Skin epidermis (tissue), 12 donors: Measurements from ENCODE around the gene LMCD1.

Experiments
- H3K27ac ChIP-seq, 21 experiments: fragments of 200-600 bp; sonication (generic) in 11 of 21; one replicate each; pipeline ENCODE4 v1.5.0; 2020; ENCODE audit warnings: mild to moderate bottlenecking in 3 of 21, inconsistent platforms in 2 of 21, moderate library complexity in 2 of 21
- H3K4me3 ChIP-seq, 7 experiments: fragments of 200-600 bp; sonication (generic) in 2 of 7; one replicate each; pipeline ENCODE4 v1.5.0; 2020; ENCODE audit warnings: inconsistent platforms in 2 of 7, mild to moderate bottlenecking in 2 of 7, moderate library complexity in 1 of 7

Gene LMCD1

DNA sequence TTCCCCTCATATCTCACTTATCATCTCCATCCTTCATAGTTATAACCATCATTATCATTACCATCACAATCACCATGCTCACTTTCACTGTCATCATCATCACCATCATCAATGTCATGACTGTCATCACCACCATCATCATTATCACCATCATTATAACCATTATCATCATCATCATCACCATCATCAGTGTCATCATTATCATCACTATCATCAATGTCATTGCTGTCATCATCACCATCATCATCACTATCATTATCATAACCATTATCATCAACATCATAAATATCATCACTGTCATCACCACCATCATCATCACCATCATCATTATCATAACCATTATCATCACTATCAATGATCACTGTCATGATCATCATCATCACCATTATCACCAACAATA, 98.8 kb downstream of the LMCD1 start:
- Histone ChIP-seq H3K4me3 (no peak overlapping the region), H3K27ac (no peak overlapping the region)

DNA sequence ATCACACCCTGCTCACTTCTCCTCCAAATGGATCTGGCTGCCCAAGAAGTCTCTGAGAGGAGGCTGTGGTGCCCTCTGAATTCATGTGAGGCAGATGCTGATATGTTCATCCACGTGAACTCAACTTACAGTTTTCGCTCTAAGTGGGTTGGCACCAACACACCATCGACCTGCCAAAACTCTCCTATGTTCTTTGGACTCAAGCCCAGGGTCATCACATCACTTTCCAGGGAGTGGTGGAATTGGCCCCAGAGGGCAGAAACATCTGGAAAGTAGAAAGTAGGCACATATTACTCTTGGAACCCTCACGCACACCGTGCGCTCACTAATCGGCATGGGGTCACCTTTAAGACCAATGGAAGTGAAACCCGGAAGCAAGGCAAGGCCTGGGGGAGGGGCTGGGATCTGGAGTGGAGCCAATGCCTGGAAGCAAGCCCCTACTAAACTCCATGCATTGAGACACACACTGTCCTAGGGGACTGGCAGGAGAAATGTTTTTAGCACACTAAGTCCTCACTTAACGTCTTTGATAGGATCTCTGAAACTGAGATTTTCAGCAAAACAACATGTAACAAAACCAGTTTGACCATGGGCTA, 101.6 kb downstream of the LMCD1 start:
- no peak overlapping the region for H3K27ac ChIP-seq

DNA sequence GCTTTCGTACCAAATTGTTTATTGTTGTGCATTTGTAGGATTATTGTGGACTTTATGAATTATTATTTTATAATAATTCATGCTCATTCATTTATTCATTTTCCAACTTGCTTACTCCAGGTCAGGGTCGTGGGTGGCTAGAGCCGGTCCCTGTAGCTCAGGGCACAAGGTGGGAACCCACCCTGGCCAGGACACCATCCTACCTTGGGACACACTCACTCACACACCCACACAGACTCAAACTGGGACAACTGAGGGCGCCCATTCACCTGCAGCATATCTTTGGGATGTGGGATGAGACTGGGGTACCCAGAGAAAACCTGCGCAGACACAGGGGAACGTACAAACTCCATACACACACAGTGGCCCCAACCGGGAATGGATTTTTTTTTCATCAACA, 102.4 kb downstream of the LMCD1 start:
- Histone ChIP-seq H3K4me3 (no peak overlapping the region), H3K27ac (no peak overlapping the region)

More for the DNA sequence above, 101.6 kb downstream of the LMCD1 start:
- H3K4me3 ChIP-seq: no peak overlapping the region

DNA sequence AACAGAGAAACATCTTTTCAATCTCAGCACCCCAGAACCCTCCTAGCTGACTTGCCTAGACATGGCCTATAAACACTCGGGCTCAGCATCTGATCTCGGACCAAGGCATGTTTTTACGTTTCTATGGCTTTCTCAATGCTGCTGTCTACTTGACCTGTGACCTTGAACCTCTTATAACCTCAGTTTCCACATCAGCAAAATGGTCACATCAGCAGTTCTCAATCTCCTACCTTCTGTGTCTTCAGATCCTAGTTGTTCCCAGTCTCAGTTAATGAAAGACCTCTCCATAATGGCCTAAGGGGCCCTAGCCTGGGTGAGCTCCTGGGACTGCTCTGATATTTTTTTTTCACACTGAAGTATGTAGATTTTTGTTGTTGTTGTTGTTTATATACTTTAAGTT, 103.4 kb downstream of the LMCD1 start:
- no peak overlapping the region for H3K27ac ChIP-seq
- no peak overlapping the region for H3K4me3 ChIP-seq

DNA sequence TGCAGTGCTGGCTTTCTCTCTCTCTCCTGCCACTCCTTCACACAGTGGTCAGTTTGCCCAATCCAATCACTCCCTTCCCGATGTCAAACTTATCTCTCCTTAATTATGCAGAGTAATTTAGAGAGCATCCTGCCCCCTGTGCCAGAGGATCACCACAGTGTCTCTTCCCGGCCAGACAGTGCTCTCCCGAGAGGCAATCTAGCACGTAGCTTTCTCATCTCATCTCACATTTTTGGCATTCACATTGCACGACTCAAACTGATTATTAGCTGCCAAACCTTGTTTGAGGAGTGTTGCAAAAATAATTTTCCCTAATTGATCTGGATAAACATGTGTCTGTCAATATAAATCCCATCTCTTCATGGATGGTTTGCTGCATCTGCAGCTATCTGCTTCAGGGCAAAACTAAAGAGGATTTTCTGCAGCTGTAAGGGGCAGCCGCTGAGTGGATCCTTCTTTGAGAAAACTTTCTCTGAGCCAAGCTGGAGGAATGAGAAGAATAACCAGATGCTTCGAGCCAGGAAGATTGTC, 105.1 kb downstream of the LMCD1 start:
- H3K27ac ChIP-seq: no peak overlapping the region
- H3K4me3 ChIP-seq: no peak overlapping the region

DNA sequence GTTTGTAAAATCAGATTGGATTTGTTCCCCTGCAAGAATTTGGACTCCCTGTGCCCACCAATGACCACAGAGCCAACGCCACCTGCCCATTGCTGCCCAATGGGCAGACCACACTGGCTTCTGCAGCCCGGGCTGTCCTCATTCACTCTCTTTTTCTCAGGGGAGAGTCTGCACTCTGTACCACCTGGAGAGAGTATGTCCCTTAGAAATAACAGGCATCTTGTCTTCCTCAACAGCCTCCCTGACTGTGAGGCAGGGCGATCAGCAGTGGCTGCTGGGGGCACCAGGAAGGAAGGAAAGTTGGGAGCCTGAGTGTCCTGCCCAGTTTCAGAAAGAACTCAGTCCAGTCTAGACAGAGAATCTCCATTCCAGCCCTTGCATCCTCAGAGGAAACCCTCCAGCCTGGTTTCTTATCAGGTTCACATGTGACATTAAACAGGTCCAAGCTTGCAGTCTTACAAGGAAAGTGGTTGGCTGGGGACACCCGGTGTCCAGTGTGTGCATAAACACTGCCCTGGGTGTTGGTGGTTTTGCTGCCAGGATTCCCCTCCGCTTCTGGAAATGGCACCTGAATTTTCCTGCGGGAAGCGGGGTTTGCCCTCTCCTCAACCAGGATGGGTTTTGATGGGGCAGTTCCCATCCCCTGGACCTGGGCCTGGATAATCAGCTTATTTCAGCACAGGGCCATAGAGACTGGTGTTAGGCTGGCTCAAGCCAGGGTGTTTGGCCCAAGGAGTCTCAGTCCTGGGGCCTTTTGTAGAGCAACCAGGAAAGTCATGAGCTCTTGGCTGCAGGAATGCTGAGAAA, 105.8 kb downstream of the LMCD1 start:
- peak overlapping the region in 1 of 21 experiments; percentile 20 for H3K27ac ChIP-seq

DNA sequence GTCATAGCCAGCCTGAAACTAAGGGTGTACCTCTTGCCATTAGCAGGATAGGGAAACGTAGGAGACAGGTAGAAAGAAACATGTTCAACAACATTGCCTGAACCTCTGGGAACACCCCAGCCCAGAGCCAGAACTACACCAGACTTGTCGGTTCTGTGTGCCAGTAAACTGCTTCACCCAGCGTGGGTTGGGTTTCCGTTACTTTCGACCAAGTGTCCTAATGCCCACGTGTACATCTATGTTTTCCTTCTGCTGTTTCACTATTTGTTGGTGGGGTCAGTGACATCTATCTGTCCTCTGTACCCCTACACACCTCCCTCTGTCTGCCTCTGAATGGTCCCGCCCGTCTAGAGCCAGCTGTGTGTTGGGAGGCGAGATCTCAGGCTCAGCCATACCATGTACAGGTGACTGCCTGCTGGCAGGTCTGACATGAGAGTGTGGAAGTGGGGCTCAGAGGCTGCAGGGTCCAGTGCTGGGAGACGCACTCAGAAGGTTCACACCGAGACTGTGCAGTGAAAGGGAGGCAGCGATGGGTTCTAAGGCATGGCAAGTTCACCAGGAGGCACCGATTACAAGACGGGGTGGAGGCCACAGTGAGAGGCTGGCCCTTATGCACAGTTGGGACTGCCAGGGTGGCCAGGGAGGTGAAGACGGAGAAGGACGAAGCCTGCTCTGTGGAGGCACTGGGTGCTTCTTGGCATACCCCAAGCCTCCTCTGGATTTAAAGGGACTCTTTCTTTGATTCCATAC, 106.6 kb downstream of the LMCD1 start:
- no peak overlapping the region for H3K27ac ChIP-seq

More for the DNA sequence above, 105.8 kb downstream of the LMCD1 start:
- H3K4me3 ChIP-seq: no peak overlapping the region

DNA sequence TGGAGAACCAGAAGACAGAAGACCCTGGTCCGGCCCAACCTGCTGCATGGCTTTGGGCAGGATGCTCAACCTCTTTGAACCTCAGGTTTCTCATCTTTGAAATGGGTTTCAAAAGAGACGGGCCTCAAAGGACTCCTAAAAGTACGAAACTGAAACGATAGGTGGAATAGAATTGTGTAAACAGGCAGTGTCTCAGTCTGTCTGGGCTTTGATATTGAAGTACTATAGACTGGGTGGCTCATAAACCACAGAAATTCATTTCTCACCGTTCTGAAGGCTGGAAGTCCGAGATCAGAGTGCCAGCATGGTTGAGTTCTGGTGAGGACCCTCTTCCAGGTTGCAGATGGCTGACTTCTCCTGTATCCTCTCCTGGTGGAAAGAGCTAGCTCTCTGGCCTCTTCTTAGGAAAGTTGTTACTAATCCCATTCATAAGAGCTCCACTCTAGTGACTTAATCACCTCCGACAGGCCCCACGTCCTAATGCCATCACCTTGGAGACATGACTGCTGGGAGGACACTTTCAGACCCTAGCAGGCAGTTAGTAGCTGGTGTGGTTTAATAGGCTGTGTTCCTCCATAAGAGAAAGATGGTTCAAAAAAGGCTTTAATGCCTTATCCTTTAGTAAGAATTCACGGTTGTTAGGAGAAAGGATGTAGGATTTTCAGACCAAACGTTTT, 107.3 kb downstream of the LMCD1 start:
- no peak overlapping the region for H3K27ac ChIP-seq
- no peak overlapping the region for H3K4me3 ChIP-seq

More for the DNA sequence above, 106.6 kb downstream of the LMCD1 start:
- H3K4me3 ChIP-seq: no peak overlapping the region

DNA sequence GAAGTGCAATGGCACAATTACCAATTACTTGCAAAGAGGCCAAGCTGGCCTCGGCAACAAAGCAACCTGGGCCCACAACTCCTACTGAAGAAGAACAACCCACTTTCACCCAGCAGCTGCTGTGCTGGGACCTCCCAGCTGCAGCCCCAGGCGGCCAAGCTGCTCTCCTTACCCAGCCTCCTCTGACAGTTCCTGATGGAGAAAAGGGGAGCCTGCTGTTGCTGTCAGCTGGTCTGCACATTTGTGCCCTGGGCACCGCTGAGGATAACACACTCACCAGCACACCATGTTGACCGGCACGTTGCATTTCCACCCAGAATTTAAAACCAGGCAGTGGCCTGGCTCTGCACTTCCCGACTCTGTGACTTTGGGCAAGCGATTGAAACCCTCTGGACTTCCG, 109.3 kb downstream of the LMCD1 start:
- H3K27ac ChIP-seq: peak overlapping the region in 1 of 21 experiments; percentile 17
- H3K4me3 ChIP-seq: peak overlapping the region in 2 of 7 experiments; percentile 10 to 17

DNA sequence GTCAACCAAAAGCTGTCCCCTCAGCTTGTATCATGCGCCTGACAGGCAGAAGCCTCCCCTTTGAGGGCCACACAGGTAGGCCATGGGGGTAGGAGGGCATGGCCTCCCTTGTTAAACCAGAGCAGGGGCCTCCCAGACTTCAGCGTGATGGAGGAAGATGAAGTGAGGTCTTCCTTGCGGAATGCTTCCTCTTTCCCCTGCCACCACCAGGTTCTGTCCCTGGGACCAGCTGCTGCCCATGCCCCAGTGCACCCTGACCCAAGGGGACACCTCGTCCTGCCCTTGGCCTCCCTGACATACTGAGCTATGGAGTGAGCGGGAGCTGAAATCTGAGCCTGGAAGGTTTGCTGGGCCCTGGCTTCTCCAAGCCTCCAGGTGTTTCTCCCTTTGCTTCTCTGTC, 116.3 kb downstream of the LMCD1 start:
- H3K27ac ChIP-seq: no peak overlapping the region
- no peak overlapping the region for H3K4me3 ChIP-seq

DNA sequence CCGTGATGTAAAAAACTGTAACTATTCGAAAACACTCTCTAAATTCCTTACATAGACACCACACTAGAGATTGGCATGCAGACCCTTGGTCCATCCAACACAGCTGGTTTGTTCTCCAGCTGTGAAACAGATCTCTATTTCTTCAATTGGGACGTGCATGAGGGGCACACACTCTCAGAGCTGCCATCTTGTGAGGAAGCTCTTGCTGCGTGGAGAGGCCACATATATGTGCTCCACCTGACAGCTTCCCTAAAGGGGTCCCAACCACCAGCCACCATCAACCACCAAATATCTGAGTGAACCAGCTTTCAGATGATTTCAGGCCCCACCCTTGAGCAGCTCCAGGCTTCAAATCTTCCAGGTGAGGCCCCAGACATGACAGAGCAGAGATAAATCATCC, 117.3 kb downstream of the LMCD1 start:
- H3K4me3 ChIP-seq: no peak overlapping the region
- H3K27ac ChIP-seq: peak overlapping the region in 1 of 21 experiments; percentile 42

DNA sequence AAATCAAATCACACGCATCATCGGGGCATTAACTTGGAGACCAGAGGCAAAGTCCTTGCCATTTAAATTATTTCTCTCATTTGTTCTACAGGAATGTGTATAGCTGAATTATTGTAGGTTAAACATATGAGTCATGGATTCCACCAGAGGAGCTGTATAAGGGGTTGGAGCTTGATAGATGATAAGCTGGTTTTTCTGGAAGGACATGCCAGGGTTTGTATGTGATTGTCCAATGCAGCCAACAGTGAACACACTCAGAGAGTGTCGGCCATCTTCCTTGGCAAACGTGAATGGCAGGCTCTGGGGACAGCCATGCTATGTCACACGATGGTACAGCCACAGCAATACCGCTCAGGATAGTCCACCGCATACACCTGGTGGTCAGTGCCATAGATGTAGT, 117.9 kb downstream of the LMCD1 start:
- H3K27ac ChIP-seq: peak overlapping the region in 3 of 21 experiments; percentile 37 to 66 (median 42)
- no peak overlapping the region for H3K4me3 ChIP-seq

DNA sequence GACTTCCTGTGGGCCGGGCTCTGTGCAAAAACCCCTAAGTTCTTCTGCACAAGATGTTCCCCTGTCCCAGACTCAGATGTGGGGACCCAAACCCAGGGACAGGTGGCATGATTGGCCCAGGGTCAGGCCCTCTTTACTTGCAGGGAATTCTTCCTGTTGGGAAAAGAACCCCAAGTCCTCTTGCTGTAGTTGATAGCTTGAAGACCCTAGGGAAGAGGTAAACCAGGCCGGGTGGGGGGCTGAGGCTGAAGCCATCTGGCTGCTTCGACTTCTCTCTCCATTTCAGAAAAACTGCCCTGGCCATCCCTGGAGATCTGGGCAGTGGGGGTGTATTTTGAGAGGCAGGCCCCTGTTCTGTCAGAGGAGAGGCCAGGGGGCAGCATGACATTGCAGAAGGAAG, 119.5 kb downstream of the LMCD1 start:
- no peak overlapping the region for H3K4me3 ChIP-seq

DNA sequence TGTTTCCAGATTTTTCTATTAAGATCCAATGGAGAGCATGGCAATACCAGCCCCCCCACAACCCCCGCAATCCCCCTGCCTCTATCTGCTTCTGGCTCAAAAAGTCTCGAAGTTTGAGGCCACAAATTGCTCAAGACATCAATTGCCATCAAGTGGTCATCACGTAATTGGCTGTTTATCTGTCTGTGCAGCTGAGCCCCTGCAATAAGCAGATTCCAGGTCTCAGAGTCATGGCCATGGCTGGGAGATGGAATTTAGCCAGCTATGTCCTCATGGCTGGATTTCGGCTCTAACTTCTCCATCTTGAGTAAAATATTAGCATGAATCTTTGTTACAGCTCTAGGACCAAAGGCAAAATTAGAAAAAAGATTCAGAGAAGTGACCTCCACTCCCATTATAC, 120.2 kb downstream of the LMCD1 start:
- Histone ChIP-seq H3K4me3 (no peak overlapping the region), H3K27ac (peak overlapping the region in 3 of 21 experiments; percentile 15 to 61 (median 29))

More for the DNA sequence above, 119.5 kb downstream of the LMCD1 start:
- H3K27ac ChIP-seq: no peak overlapping the region

DNA sequence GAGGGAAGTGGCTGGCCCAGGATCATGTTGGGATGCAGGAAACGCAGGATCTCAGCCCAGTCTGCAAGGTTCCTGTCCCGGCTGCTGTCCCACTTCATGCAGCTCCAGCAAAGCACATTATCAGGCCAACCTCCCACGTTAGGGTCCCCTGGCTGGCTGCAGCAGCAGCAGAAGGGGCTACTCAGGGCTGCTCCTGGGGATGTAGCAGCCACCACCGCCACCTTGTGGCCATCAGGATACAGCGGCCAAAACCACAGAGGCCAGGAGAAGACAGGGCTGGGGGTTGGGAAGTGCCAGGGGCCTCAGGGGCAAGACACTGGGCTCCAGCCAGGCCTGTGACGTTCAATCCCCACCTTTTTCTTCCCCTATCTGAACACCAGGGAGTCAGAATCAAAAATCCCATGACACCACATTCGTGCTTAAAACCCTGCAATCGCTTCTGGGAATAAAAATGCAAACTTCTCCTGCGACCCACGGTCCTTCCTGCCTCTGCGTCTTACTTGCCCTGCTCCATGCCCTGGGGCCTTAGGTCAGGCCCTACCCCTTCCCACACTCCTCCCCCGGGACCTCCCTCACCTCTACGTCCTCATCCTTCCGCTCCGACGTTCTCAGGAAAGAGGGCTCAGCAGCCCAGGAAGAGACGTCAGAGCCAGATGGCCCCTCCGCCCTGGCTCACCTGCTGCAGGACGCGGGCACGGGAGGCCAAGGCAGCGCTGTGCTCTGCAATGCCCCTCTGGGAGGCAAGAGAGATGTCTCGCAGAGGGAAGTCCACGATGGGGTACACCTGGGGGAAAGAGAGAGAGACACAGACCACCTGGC, 121.5 kb downstream of the LMCD1 start:
- H3K4me3 ChIP-seq: peak overlapping the region in 3 of 7 experiments; percentile 3 to 20 (median 14)

DNA sequence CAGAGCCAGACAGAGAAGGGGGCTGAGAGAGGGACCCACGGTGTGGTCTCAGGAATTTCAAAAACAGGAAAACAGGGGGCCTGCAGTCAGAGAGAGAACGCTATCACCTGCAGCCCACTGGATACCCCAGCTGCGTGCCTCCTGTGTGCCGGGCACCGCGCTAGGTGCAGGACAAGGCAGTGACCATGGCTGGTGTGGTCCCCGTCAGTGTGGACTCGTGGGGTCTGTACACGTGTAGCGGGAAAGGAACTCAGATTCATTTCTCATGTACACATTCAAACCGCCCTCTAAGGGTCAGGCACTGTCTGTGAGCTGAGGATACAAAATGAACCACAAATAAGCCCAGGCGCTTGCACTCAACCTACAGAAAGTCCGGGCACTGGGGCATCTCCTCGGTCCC, 122.1 kb downstream of the LMCD1 start:
- H3K4me3 ChIP-seq: no peak overlapping the region
- no peak overlapping the region for H3K27ac ChIP-seq

More for the DNA sequence above, 121.5 kb downstream of the LMCD1 start:
- H3K27ac ChIP-seq: peak overlapping the region in 2 of 21 experiments; percentile 48 to 61
